GM12875 (cell line): ENCODE measurements around the gene PTCH2.

Source experiments
- H3K4me3 ChIP-seq: one replicate; pipeline ENCODE4 v1.5.1; 2011; ENCODE audit warnings: low read depth, low read length, control low read depth
- TF ChIP-seq, protein P1 (sequence below): IDR thresholded peaks from 2 replicates; pipeline ENCODE4 v1.5.1; 2011; ENCODE audit warnings: low read depth, mild to moderate bottlenecking, control low read depth, inconsistent platforms, low read length, moderate library complexity, borderline replicate concordance; ENCODE audit not compliant: insufficient read depth

PTCH2 gene

DNA sequence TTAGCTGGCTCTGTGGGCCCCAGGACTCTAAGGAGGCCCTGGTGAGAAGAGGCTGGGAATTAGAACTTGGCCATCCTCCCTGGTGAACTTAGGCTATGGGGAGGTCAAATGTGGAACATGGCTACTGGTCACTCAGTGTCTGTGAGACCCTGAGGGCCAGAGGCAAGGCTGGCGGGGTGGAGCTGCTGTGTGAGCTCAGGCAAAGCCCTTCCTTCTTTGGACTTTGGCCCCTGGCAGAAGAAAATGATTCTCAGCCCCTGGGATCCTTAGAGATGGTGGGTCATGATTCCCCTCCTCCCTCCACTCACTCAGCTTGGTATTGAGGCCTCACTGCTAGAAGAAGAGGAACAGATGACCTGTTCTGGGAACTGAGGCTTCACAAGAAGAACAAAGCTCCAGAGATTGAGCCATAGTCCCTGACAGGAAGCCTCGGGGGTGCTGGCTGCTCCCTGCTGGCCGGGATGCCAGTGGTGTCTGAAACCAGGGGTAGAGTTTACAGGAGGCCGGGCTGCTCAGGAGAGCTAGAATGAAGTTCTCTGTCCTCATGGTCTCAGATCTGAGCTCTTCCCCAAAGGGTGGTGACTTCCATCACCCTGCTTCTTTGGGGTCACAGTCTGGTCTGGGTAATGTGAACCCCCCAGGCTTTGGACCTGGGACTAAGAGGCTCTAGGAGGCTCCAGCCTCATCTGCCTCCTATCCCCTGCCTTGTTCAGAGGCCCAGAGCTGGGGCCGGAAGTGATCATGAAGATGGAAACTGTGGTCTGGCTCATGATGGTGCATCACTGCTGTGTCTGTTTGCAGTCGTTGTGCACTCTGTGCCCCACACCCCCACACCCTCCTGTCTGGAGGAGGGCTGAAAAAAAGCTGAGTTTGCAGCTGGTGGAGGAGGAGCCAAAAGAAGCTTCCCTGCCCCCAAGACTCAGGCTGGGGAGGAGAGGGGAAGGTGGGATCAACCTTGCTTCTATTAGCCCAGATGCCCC lies 33.8 kb downstream of the PTCH2 start:
- TF ChIP-seq, protein P1, sequence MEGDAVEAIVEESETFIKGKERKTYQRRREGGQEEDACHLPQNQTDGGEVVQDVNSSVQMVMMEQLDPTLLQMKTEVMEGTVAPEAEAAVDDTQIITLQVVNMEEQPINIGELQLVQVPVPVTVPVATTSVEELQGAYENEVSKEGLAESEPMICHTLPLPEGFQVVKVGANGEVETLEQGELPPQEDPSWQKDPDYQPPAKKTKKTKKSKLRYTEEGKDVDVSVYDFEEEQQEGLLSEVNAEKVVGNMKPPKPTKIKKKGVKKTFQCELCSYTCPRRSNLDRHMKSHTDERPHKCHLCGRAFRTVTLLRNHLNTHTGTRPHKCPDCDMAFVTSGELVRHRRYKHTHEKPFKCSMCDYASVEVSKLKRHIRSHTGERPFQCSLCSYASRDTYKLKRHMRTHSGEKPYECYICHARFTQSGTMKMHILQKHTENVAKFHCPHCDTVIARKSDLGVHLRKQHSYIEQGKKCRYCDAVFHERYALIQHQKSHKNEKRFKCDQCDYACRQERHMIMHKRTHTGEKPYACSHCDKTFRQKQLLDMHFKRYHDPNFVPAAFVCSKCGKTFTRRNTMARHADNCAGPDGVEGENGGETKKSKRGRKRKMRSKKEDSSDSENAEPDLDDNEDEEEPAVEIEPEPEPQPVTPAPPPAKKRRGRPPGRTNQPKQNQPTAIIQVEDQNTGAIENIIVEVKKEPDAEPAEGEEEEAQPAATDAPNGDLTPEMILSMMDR, result no peak
- no peak overlapping the region for H3K4me3 ChIP-seq

GRCh38 chr1:44808063-44808937 lies 34.8 kb downstream of the PTCH2 start, which contains the start of gene BTBD19:
BTBD19 (plus strand) TSS chr1:44808523; CDS start chr1:44808821, 298 bp downstream.
- no peak within 1 kb of the TSS for H3K4me3 ChIP-seq
- TF ChIP-seq, protein P1, result no peak

- TF ChIP-seq, protein P1, result no peak
- no peak overlapping the region for H3K4me3 ChIP-seq
Measured at GRCh38 chr1:44807364-44808062, 35.5 kb downstream of the PTCH2 start.

GRCh38 chr1:44806704-44807363 lies 36.2 kb downstream of the PTCH2 start, which contains the start of gene DYNLT4:
DYNLT4 (minus strand) TSS chr1:44807351; CDS start chr1:44806668, 683 bp downstream.
- TF ChIP-seq, protein P1, result no peak
- no peak within 1 kb of the TSS for H3K4me3 ChIP-seq

DNA sequence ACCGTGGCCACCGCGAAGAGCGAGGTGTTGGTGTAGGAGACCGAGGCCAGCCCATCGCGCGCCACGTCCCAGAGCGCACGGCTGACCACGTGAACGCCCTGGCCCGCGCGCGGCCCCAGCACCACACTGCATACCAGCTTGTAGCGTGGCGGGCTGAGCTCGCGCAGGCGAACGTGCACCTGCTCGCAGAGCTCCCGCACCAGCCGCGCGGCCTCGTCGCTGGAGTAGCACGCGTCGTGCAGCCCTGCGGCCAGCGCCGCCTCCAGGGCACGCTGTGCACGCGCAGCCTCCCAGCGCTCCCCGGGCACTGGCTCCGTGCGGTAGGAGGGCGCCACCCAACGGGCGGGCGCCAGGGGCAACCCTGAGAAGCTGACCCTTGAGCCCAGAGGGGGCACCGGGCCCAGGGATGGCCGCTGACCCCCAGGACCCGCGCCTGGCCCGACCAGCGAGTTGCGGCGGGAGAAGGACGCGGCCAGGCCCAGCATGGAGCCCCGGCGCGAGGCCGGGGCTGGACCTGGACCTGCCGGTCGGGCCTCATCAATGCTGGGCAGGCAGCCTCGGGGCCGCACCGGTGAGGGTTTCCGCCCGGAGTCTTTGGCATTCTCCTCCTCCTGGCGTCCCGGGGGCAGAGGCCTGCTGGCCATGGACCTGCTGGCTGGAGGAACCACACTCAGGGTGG lies 36.9 kb downstream of the PTCH2 start:
- no peak overlapping the region for H3K4me3 ChIP-seq

More for the DNA sequence above, 36.9 kb downstream of the PTCH2 start:
- TF ChIP-seq, protein P1, result no peak
